ENCODE measurements around the gene SENP3.

DNA sequence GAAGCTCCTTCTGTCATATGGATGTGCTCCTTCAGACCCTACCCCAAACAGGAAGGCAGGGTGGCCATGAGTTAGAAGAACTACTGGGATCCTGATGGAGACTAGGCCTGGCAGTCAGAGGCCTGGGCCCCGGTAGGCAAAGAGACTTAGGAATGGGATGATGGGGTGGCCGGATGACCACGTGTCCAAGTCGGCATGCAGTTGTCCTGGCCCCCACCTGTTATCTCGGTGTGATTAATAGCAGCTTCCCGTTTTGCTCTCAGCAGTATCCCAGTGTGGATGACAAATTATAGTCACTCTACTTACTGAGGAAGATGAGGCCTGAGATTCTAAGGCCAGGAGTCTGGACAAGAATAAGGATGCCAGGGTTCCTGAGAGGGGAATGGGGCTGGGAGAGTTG is 11.4 kb upstream of the SENP3 start:
- TF ChIP-seq, protein P1, sequence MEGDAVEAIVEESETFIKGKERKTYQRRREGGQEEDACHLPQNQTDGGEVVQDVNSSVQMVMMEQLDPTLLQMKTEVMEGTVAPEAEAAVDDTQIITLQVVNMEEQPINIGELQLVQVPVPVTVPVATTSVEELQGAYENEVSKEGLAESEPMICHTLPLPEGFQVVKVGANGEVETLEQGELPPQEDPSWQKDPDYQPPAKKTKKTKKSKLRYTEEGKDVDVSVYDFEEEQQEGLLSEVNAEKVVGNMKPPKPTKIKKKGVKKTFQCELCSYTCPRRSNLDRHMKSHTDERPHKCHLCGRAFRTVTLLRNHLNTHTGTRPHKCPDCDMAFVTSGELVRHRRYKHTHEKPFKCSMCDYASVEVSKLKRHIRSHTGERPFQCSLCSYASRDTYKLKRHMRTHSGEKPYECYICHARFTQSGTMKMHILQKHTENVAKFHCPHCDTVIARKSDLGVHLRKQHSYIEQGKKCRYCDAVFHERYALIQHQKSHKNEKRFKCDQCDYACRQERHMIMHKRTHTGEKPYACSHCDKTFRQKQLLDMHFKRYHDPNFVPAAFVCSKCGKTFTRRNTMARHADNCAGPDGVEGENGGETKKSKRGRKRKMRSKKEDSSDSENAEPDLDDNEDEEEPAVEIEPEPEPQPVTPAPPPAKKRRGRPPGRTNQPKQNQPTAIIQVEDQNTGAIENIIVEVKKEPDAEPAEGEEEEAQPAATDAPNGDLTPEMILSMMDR (optimal IDR thresholded peaks at IDR 0.05 in 1 of 3, IDR thresholded peaks at IDR 0.05 in 1 of 3, conservative IDR thresholded peaks at IDR 0.05 in 1 of 3; ENCODE audit: extremely low read depth in 1 of 3, insufficient read depth in 2 of 3, low read length in 3 of 3) = no peak
- TF ChIP-seq EZH2 (IDR thresholded peaks at IDR 0.05; ENCODE audit: low read length) = no peak
